NCI-H526 treated with DMSO at 0.1 percent for 48 hours (cell line): ENCODE data around the gene LYZL4.

Experiments
- DNase-seq: peaks from one replicate; lab custom pipeline; 2025; lab: John Stamatoyannopoulos, UW

The LYZL4 gene

DNA sequence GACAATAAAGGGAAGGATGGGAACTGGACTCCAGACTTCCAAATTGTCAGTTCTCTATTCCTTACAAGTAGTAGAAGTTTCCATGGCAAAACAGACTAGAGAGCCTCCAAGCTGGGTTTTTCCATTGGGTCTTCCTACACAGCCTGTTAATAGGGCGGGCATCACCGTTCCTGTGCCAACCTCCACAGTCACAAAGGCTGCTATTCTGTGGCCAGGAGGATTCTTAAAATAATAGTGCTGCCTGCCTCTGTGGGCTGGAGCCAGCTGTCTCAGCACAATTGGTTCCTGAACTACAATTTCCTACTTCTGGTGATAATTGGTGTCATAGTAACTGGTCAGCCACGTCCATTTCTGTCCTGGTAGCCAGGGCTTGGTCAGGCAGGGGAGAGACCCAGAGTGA lies 38.6 kb downstream of the LYZL4 start:
- no peak for DNase-seq

DNA sequence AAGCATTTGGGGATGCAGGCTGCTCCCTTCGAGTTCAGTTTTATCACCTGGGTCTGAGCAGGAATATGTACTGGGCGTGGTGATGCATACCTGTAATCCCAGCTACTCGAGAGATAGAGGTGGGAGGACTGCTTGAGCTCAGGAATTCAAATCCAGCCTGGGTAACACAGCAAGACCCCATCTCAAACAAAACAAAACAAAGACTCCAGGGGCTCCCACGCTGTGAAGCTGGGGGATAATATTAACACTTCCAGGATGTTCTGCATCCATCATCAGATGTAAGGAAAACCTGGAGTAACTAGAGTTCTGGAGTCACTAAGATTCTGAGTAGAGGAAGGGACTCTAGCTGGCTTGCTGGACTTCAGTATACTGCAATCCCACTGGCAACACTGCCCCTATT lies 40.6 kb downstream of the LYZL4 start:
- DNase-seq = no peak

GRCh38 chr3:42369304-42369703 lies 41.1 kb downstream of the LYZL4 start:
- DNase-seq = no peak

- no peak for DNase-seq
Measured at GRCh38 chr3:42368861-42369260, 41.5 kb downstream of the LYZL4 start.

GRCh38 chr3:42367903-42368302 lies 42.5 kb downstream of the LYZL4 start:
- no peak for DNase-seq

GRCh38 chr3:42366550-42366949 lies 43.9 kb downstream of the LYZL4 start:
- no peak for DNase-seq

GRCh38 chr3:42357335-42357734 lies 53.1 kb downstream of the LYZL4 start:
- DNase-seq = no peak

- no peak for DNase-seq
Measured at GRCh38 chr3:42355612-42356011, 54.8 kb downstream of the LYZL4 start.

DNA sequence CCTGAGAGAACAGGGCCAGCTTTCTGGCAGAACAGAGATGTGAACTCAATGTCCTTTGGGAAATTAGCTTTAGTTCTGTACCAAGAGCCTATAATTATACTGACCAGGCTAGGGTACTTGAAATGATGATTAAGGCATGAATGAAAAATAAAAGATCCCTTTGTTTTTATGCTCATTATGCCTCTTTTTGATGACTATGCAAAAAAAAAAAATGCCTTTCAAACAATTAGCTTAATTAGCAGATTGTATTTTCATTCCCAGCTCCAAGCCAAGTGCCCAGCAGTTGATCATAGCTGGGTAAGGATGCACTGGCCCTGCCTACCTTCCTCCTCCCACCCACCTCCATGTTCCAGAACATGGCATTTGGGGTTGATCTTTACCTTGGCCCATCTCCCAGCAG lies 56.8 kb downstream of the LYZL4 start:
- no peak for DNase-seq

DNA sequence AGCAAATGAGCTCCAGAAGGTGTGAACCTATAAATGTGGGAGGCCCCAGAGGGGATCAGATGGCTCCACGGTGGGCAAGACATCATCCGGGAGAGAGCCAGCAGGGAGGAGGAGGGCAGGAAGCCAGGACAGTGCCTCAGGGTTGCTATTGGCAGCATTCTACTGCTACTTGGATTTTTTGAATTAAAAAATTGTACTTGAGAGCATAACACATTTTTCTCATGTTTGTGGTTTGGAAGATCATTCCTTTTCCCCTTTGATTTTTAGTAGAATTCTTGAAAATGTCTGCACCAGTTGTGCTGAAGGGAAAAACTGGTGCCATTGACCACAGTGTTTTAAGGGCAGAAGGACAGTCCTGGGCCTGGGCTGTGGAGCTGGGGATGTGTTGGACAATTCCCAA lies 59.2 kb downstream of the LYZL4 start:
- no peak for DNase-seq

DNA sequence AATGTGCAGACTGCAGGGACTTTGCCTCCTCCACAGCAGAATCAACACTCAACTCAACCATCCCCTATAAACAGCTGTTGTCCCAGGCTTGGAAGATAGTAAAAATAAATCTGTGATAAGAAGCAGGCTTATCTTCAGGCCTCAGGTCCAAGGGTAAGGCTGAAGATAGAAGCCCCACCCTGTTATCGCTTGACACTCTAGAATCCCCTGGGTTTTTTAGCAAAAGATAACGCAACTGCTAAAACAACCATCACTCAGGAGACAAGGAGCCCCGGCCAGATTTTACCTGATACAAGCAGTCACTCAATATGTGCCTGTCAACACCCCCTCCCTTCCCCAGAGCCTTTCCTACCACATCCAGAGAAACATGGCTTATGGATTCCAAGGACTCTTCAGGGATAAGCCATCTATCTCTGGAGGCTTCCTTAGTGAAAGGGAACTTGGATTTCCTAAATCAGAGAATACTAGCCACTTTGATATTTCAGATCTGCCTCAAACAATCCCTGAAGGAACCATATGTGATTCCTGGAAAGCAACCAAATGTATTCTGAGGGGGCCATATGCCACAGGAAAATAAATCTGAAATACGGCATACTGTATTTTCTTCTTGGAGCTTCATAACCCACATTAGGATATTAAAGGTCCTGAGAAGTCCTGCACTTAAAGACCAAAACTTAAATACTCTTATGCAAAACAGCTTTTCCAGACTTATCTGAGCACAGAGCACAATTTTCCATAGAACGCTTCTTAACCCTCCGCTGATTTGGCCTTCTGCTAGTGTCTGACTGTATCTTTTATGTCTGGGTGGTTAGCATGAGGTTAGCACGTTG lies 60.4 kb downstream of the LYZL4 start:
- no peak for DNase-seq

- no peak for DNase-seq
Measured at GRCh38 chr3:42347928-42348327, 62.5 kb downstream of the LYZL4 start.
